Measurements from ENCODE around the gene TSPAN33.

GRCh38 chr7:129163875-129164544 lies 19.5 kb downstream of the TSPAN33 start:
- TF ChIP-seq CTCF (IDR thresholded peaks at IDR 0.05; ENCODE audit: low read length): peak; percentile 98
- no peak for TF ChIP-seq EZH2 (IDR thresholded peaks at IDR 0.05; ENCODE audit: borderline replicate concordance, low read length)
